B cell (primary cell): ENCODE measurements around the gene LGALS7. TPM values are rescaled to one million over a fixed set of nuclear protein-coding genes. Genes with fewer than 3 reads are reported as not detected.

ENCODE experiments used
- ATAC-seq: fragments of 200-7000 bp; cut with Tn5 transposase; one replicate; pipeline ENCODE4 v1.10.0; 2021; ENCODE audit warnings: low read depth, mild to moderate bottlenecking, moderate number of reproducible peaks, moderate library complexity
- CTCF ChIA-PET: fragments of 350-600 bp; sonication (Branson Sonifier 250); formaldehyde crosslinking; loops from one replicate; lab custom pipeline; 2021; ENCODE audit warnings: antibody characterized with exemption, inconsistent platforms; lab: Charles Lee
- POLR2A ChIA-PET: fragments of 350-600 bp; sonication (Branson Sonifier 250); formaldehyde crosslinking; loops from one replicate; lab custom pipeline; 2021; ENCODE audit warnings: antibody characterized with exemption; lab: Charles Lee
- DNase-seq: peaks from one replicate; pipeline ENCODE4 v3.0.0; 2013
- H2AFZ ChIP-seq: 2 replicates; pipeline ENCODE4 v1.6.1; 2012; ENCODE audit warnings: mild to moderate bottlenecking, low read depth, low read length; ENCODE audit not compliant: insufficient read depth, poor library complexity, severe bottlenecking
- H3K27ac ChIP-seq, 2 donors: 1 replicate in 1 of 2; 2 replicates in 1 of 2; pipeline ENCODE4 v1.5.1; 2012 to 2013; ENCODE audit warnings: low read length in 2 of 2, mild to moderate bottlenecking in 2 of 2, moderate library complexity in 1 of 2
- H3K27me3 ChIP-seq, 4 experiments: fragments of 200-600 bp in 1 of 4; sonication (generic) in 1 of 4; replicated peaks in 1 of 4; 1 replicate in 2 of 4; 2 replicates in 2 of 4; pipeline versions ENCODE4 v1.6.1 to v1.7.0; 2013 to 2016; ENCODE audit warnings: low read length in 3 of 4, mild to moderate bottlenecking in 2 of 4, mixed read lengths in 1 of 4, moderate library complexity in 1 of 4; ENCODE audit not compliant: insufficient read depth in 4 of 4, control insufficient read depth in 3 of 4; ENCODE audit errors: control extremely low read depth in 1 of 4
- H3K36me3 ChIP-seq, 2 experiments: replicated peaks in 1 of 2; 1 replicate in 1 of 2; 2 replicates in 1 of 2; pipeline versions ENCODE4 v1.6.1 to v1.7.1; 2013; ENCODE audit warnings: low read length in 1 of 2; ENCODE audit not compliant: insufficient read depth in 2 of 2, control insufficient read depth in 1 of 2; ENCODE audit errors: control extremely low read depth in 1 of 2, extremely low read depth in 1 of 2
- H3K4me1 ChIP-seq, 2 donors: fragments of 200-600 bp in 1 of 2; sonication (generic) in 1 of 2; 1 replicate in 1 of 2; 2 replicates in 1 of 2; pipeline versions ENCODE4 v1.5.1 to v1.6.1; 2013 to 2017; ENCODE audit warnings: low read length in 2 of 2; ENCODE audit not compliant: control insufficient read depth in 2 of 2, insufficient read depth in 2 of 2
- H3K4me2 ChIP-seq: replicated peaks from 2 replicates; pipeline ENCODE3; 2012; ENCODE audit warnings: mild to moderate bottlenecking, low read depth, low read length; ENCODE audit not compliant: poor library complexity, severe bottlenecking
- H3K4me3 ChIP-seq, 5 experiments: fragments of 200-600 bp in 1 of 5; sonication (generic) in 1 of 5; 1 replicate in 3 of 5; 2 replicates in 2 of 5; pipeline versions ENCODE4 v1.5.1 to v1.7.0; 2011 to 2016; ENCODE audit warnings: low read length in 4 of 5, mild to moderate bottlenecking in 4 of 5, low read depth in 2 of 5, control low read depth in 1 of 5, moderate library complexity in 1 of 5; ENCODE audit not compliant: insufficient read depth in 1 of 5; ENCODE audit errors: control extremely low read depth in 1 of 5, extremely low read depth in 1 of 5
- H3K79me2 ChIP-seq: fragments of 200-600 bp; sonication (generic); one replicate; pipeline ENCODE4 v1.6.0; 2016; ENCODE audit warnings: low read length; ENCODE audit not compliant: control insufficient read depth, insufficient read depth
- H3K9ac ChIP-seq: fragments of 200-600 bp; sonication (generic); 2 replicates; pipeline ENCODE4 v1.6.1; 2017; ENCODE audit warnings: mild to moderate bottlenecking, low read length, moderate library complexity
- H3K9me3 ChIP-seq, 3 donors: one replicate each; pipeline versions ENCODE4 v1.6.1 to v1.7.1; 2013; ENCODE audit warnings: low read length in 2 of 3; ENCODE audit not compliant: control insufficient read depth in 2 of 3, insufficient read depth in 1 of 3; ENCODE audit errors: control extremely low read depth in 1 of 3
- H4K20me1 ChIP-seq: 2 replicates; pipeline ENCODE4 v1.6.0; 2012; ENCODE audit warnings: mild to moderate bottlenecking, low read length; ENCODE audit not compliant: insufficient read depth, control insufficient read depth, poor library complexity, severe bottlenecking
- H3K27ac Mint-ChIP-seq: one replicate; pipeline ENCODE4 v1.8.0; 2021; ENCODE audit warnings: mixed read lengths
- H3K27me3 Mint-ChIP-seq: one replicate; pipeline ENCODE4 v1.8.0; 2021; ENCODE audit warnings: mixed read lengths
- H3K4me1 Mint-ChIP-seq: one replicate; pipeline ENCODE4 v1.8.0; 2021; ENCODE audit warnings: mixed read lengths
- H3K4me3 Mint-ChIP-seq: one replicate; pipeline ENCODE4 v1.8.0; 2021; ENCODE audit warnings: mixed read lengths
- H3K9me3 Mint-ChIP-seq: one replicate; pipeline ENCODE4 v1.8.0; 2022; ENCODE audit warnings: mixed read lengths; ENCODE audit not compliant: insufficient read depth
- EZH2 ChIP-seq: IDR thresholded peaks from 2 replicates; pipeline ENCODE4 v1.6.1; 2012; ENCODE audit warnings: borderline replicate concordance, low read depth, mild to moderate bottlenecking, moderate library complexity, low read length; ENCODE audit not compliant: insufficient read depth, poor library complexity, severe bottlenecking
- WGBS: methylation state at CpG from one replicate; pipeline ENCODE4 v1.1.5; 2013; ENCODE audit warnings: missing lambda C conversion rate; ENCODE audit not compliant: insufficient coverage; 5-methylcytosine and 5-hydroxymethylcytosine counted together
- intact Hi-C: fragments of 100-400 bp; cut with micrococcal nuclease; formaldehyde crosslinking; loops from one replicate; pipeline ENCODE4 v1.10.0; 2022
- polyA plus RNA-seq: library from polyadenylated mRNA; depleted of rRNA; stranded (reverse); fragments of >200 nt; gene quantifications from 2 replicates; pipeline ENCODE4 v1.2.3, GENCODE V29; 2012
- total RNA-seq, 2 donors: library from RNA; stranded (reverse); fragments of 120-200 nt in 1 of 2; gene quantifications; 1 replicate in 1 of 2; 2 replicates in 1 of 2; pipeline versions ENCODE4 v1.2.3 to v1.2.4, GENCODE V29; 2013 to 2022
- TF ChIP-seq, protein P1 (sequence below): fragments of 200-600 bp; IDR thresholded peaks from one replicate; pipeline ENCODE4 v1.8.0; 2022; ENCODE audit warnings: antibody characterized with exemption, mild to moderate bottlenecking

The LGALS7 gene
- total and polyA plus RNA-seq, 2 donors (not counting 1 experiment from before 2014, with no cell fraction given) = not detected

DNA sequence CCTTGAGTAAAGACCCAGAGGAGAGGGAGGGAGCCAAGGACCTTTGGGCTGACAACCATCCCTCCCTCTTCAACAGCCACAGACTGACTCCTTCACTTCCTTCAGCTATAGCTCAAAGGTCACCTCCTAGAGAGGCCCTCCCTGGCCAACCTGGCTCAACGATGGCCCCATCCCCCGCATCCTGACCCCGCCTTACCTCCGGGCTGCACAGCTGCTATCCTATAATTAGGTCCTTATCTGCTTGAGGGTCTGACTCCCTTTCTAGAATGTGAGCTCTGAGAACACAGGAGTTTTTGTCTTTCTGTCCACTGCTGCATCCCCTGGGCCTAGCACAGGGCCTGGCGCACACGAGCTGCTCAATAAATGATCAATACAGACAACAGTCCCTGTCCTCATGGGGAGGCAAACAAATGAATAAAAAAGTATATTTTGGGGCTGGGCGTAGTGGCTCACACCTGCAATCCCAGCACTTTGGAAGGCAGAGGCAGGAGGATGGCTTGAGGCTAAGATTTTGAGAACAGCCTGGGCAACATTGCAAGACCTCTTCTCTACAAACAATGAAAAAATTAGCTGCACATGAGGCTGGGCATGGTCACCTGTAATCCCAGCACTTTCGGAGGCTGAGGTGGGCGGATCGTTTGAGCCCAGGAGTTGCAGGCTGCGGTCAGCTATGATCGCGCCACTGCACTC, 46.1 kb upstream of the LGALS7 start:
- Mint-ChIP-seq H3K27ac (no peak overlapping the region), H3K9me3 (no peaks in the 10 kb centered on the region), H3K4me3 (no peak overlapping the region), H3K27me3 (no peaks in the 10 kb centered on the region), H3K4me1 (peaks cover 4% of the 10 kb centered on the region)
- Histone ChIP-seq H3K4me2 (no peak overlapping the region), H4K20me1 (peaks cover 41% of the 10 kb centered on the region), H3K4me1 (no peaks in the 10 kb centered on the region), H3K79me2 (peaks cover 26% of the 10 kb centered on the region), H3K4me3 (no peak overlapping the region), H3K36me3 (peaks cover 0 to 54% of the 10 kb centered on the region in 2 experiments), H3K9me3 (peaks cover 0 to 3% (median 0%) of the 10 kb centered on the region in 3 donors), H3K27ac (no peak overlapping the region), H3K9ac (no peak overlapping the region), H3K27me3 (no peaks in the 10 kb centered on the region), H2AFZ (no peak overlapping the region)
- intact Hi-C loops = no loop called here
- ATAC-seq = no peak
- POLR2A ChIA-PET = no interaction called here
- CTCF ChIA-PET = no interaction called here
- DNase-seq = no peak
- 97% methylated on average over 6 of the region's 13 CpGs for WGBS
- no peak for TF ChIP-seq EZH2
- TF ChIP-seq, protein P1, sequence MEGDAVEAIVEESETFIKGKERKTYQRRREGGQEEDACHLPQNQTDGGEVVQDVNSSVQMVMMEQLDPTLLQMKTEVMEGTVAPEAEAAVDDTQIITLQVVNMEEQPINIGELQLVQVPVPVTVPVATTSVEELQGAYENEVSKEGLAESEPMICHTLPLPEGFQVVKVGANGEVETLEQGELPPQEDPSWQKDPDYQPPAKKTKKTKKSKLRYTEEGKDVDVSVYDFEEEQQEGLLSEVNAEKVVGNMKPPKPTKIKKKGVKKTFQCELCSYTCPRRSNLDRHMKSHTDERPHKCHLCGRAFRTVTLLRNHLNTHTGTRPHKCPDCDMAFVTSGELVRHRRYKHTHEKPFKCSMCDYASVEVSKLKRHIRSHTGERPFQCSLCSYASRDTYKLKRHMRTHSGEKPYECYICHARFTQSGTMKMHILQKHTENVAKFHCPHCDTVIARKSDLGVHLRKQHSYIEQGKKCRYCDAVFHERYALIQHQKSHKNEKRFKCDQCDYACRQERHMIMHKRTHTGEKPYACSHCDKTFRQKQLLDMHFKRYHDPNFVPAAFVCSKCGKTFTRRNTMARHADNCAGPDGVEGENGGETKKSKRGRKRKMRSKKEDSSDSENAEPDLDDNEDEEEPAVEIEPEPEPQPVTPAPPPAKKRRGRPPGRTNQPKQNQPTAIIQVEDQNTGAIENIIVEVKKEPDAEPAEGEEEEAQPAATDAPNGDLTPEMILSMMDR = no peak

DNA sequence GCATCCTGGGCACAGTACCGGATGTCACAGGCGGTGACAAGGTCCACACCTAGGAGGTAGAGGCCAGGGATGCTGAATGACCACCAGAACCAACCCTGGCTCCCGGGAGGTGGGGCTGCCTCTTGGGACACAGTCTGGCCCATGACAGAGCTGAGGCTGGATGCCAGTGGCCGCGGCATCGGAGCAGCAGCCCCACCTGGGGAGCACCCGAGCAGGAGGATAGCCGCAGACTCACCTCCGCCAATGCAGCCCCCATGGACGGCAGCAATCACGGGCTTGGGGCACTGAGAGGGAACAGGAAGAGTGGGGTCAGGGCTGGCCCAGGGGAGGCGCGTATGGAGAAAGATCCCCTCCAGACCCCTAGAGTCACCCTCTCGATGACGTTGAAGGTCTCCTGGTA, 43.8 kb upstream of the LGALS7 start:
- Histone ChIP-seq H3K4me2 (no peak overlapping the region), H3K9me3 (no peaks in the 10 kb centered on the region), H3K27me3 (no peaks in the 10 kb centered on the region), H3K36me3 (peaks cover 0 to 44% of the 10 kb centered on the region in 2 experiments), H4K20me1 (peaks cover 33% of the 10 kb centered on the region), H2AFZ (no peak overlapping the region), H3K79me2 (peaks cover 13% of the 10 kb centered on the region), H3K27ac (no peak overlapping the region), H3K4me3 (no peak overlapping the region), H3K4me1 (no peaks in the 10 kb centered on the region), H3K9ac (no peak overlapping the region)
- H3K4me3 Mint-ChIP-seq = no peak overlapping the region
- ChIA-PET CTCF (no interaction called here), POLR2A (interaction anchor here (1.1 kb wide), 1 partner anchor 32 kb away, joined by 4 read pairs; no protein-coding TSS in a partner anchor)
- no peak for DNase-seq
- intact Hi-C loops = no loop called here
- H3K9me3 Mint-ChIP-seq = no peaks in the 10 kb centered on the region
- no peaks in the 10 kb centered on the region for H3K27me3 Mint-ChIP-seq
- TF ChIP-seq, protein P1 = no peak
- TF ChIP-seq EZH2 = no peak
- H3K27ac Mint-ChIP-seq = no peak overlapping the region
- ATAC-seq = no peak
- 95% methylated on average over 15 of the region's 15 CpGs for WGBS
- peaks cover 2% of the 10 kb centered on the region for H3K4me1 Mint-ChIP-seq
